ENCODE data around the gene PUS3.

Gene PUS3

DNA sequence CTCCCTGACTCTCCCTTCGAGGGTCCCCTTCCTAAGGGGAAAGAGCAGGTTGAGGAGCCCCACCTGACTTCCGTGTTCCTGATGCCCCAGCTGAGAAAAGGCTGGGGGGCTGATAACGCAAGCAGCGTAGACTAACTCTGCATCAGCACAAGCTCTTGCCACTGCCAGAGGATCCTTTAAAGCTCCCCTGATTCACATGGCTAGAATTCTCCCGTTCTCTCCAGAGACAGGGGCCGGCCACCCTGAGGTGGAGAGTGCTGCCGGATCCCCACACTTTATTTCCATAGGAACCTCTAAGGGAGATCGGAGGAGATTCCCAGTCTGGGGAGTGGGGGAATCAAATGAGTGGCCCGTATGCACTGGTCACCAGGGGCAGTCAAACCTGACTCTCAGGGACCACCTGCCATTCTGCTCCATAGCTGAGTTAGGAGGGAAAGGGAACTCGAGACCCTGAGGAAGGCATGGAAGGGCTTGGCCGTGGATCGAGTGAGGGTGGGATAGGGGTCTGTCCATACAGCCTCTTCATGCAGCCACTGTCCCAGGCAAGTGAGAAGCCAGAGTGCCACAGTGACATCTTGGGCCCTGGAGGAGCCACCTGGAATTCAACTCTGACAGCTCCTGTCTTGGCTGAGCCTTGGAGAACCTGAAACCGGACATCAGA, 41.5 kb upstream of the PUS3 start:
- in situ Hi-C loops (cut with MboI; ENCODE audit: low sequenced_read_pairs, unreplicated experiment), result no loop called here
- TF ChIP-seq CTCF (IDR thresholded peaks at IDR 0.05; ENCODE audit: borderline replicate concordance, control extremely low read depth, extremely low read depth, insufficient read depth, missing control alignments), result no peak
- DNase-seq (ENCODE audit: low spot score), result no peak

DNA sequence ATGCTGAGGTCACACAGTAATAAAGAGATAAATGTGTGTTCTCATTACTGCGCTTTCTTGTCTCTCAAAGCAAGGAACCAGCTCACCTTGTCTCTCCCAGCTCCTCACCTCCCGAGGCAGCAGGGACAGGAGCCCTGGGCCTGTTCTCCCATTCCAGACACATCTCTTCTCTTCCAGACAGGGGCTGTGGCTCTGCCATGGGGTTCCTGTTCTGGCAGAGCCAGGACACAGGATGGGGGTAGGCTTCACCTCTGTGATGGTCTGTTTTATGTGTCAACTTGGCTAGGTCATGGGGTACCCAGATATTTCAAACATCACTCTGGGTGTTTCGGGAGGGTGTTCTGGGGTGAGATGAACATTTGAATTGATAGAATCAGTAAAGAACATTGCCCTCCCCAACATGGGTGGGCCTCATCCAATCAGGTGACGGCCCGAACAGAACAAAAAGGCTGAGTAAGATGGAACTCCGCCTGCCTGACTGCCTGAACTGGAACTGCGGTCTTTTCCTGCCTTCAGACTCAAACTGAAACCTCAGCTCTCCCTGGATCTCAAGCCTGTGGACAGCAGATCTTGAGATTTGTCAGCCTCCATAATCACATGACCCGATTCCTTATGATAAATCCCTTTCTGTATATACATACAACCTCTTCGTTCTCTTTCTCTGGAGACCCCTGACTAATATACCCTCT, 40.8 kb upstream of the PUS3 start:
- in situ Hi-C loops (cut with MboI; ENCODE audit: low sequenced_read_pairs, unreplicated experiment), result no loop called here
- DNase-seq (ENCODE audit: low spot score), result no peak
- TF ChIP-seq CTCF (IDR thresholded peaks at IDR 0.05; ENCODE audit: borderline replicate concordance, control extremely low read depth, extremely low read depth, insufficient read depth, missing control alignments), result no peak

DNA sequence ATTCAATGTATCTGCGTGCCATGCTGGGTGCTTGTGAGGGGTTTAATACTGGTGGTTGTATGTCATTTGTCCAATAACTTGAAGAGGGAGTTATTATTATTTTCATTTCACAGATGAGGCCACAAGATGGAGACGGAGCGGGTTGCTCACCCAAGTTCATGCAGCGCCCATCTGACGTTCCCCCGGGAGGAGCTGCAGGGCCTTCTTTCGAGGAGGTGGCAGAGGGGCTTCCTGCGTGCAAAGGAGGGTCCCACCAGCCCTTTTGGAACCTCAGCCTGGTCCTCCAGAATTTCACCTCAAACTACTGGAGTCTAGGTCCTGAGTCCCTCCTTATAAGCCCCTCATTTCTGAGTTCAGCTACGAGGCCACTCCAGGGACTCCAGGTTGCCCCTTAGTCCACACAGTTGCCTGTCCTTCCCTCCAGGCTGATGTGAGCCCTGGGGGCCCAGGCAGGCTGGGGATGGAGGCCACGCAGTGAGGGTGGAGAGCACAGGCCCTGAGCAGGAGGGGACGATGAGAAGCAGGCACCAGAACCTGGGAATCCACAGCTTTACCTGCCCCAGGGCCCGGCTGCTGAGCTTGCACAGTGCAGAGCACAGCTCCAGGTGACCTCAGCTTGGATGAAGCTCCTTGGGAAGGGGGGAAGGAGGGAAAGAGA, 39.9 kb upstream of the PUS3 start:
- in situ Hi-C loops (cut with MboI; ENCODE audit: low sequenced_read_pairs, unreplicated experiment), result no loop called here
- TF ChIP-seq CTCF (IDR thresholded peaks at IDR 0.05; ENCODE audit: borderline replicate concordance, control extremely low read depth, extremely low read depth, insufficient read depth, missing control alignments), result no peak
- DNase-seq (ENCODE audit: low spot score), result no peak

DNA sequence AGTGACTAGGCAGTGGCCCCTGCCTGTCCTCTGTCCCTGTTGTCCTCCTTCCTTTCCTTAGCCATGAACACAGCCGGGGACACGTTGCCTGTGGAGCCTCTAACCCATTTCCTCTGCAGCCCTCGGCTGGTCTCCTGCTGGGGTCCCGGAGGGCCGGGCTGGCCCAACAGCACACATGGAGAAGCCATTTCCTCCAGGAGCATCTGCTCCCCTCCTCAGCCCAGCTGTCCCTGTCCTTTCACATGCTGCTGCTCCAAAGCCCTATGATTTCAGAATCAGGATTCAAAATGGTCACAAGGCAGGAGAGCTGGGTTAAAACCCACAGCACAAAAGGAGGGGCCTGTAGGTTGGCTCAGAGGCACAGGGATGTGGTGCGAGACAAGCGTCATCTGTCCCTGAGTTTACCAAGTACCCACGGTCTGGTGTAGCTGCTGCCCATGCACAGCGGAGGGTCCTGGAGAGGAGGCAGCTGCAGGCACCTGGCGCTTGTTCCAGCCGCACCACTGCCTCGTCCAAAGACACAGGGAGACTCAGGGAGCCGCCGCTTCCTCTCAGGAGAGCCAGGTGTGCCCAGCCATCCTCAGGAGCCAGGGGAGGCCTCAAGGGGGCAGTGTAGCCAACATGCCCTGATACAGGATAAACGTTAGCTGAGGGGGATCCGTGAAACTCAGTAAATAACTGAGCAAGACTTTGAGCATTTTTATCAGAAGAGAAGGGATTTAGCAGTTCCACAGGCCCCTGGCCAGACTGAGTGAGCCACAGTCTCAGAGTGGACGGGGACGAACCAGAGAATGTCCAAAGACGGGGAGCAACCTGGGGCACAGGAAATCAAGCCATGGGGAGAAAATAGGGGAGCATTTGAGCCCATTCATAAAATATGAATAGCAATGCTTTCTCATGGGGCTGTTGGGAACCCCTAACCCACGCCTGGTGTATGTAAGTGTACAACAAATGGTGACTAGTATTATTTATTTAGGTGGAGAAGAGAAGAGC, 38.9 kb upstream of the PUS3 start:
- peak; percentile 81 for DNase-seq (ENCODE audit: low spot score)
- in situ Hi-C loops (cut with MboI; ENCODE audit: low sequenced_read_pairs, unreplicated experiment), result no loop called here
- TF ChIP-seq CTCF (IDR thresholded peaks at IDR 0.05; ENCODE audit: borderline replicate concordance, control extremely low read depth, extremely low read depth, insufficient read depth, missing control alignments), result peak; percentile 56

- no peak for TF ChIP-seq CTCF (IDR thresholded peaks at IDR 0.05; ENCODE audit: borderline replicate concordance, control extremely low read depth, extremely low read depth, insufficient read depth, missing control alignments)
- in situ Hi-C loops (cut with MboI; ENCODE audit: low sequenced_read_pairs, unreplicated experiment), result no loop called here
- DNase-seq (ENCODE audit: low spot score), result no peak
These were observed 38.2 kb upstream of the PUS3 start for GRCh38 chr11:125941267-125941618.

- no peak for DNase-seq (ENCODE audit: low spot score)
- in situ Hi-C loops (cut with MboI; ENCODE audit: low sequenced_read_pairs, unreplicated experiment), result no loop called here
- no peak for TF ChIP-seq CTCF (IDR thresholded peaks at IDR 0.05; ENCODE audit: borderline replicate concordance, control extremely low read depth, extremely low read depth, insufficient read depth, missing control alignments)
These were observed 37.1 kb upstream of the PUS3 start for GRCh38 chr11:125940145-125940544.
